GM19452 (cell line): ENCODE results near the gene KIAA2012.
"Not testable (repeated sequence)": the region's sequence is repeated elsewhere in the genome, so short reads cannot be mapped to it uniquely, and the experiment has no call there.

Experiments
- ATAC-seq: cut with Tn5 transposase; IDR thresholded peaks from one replicate; pipeline ENCODE4 v1.9.1; 2021; ENCODE audit not compliant: unreplicated experiment

KIAA2012 gene

GRCh38 chr2:202187570-202187969 is 114.5 kb downstream of the KIAA2012 start:
- ATAC-seq: no peak

- no peak for ATAC-seq
Measured at GRCh38 chr2:202193305-202193704, 120.2 kb downstream of the KIAA2012 start.

GRCh38 chr2:202193881-202194353 is 120.9 kb downstream of the KIAA2012 start:
- no peak for ATAC-seq

DNA sequence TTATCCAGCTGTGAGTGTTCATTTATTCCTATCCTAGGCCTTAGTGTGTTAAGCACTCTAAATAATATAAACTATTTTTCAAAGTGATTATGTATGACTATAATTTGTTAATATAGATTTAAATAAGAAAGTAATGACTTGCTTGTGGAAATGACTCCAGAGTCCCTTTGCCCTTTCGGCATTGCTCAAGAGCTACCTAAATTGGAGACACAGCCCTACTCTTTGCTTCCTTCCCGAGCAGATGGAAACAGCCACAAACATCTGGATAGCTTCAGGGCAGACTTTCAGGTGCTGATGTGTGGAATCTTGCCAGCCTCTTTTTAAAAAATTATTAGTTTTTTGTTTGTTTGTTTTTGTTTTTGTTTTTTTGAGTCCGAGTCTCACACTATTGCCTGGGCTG is 121.4 kb downstream of the KIAA2012 start:
- no peak for ATAC-seq

DNA sequence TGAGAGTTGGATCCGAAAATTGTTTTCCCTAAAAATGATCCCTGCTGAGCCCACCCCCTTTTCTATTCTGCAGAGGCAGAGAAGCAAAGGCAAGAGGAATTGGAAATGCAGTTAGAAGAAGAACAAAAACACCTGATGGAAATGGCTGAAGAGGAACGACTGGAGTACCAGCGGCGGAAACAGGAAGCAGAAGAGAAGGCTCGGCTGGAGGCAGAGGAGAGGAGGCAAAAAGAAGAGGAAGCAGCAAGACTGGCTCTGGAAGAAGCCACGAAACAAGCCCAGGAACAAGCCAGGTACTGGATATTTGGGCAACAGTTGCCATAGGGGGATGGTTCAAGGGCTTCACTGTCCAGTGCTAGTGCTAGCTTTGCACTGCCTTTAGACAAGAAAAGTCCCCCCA is 123.7 kb downstream of the KIAA2012 start:
- no peak for ATAC-seq

DNA sequence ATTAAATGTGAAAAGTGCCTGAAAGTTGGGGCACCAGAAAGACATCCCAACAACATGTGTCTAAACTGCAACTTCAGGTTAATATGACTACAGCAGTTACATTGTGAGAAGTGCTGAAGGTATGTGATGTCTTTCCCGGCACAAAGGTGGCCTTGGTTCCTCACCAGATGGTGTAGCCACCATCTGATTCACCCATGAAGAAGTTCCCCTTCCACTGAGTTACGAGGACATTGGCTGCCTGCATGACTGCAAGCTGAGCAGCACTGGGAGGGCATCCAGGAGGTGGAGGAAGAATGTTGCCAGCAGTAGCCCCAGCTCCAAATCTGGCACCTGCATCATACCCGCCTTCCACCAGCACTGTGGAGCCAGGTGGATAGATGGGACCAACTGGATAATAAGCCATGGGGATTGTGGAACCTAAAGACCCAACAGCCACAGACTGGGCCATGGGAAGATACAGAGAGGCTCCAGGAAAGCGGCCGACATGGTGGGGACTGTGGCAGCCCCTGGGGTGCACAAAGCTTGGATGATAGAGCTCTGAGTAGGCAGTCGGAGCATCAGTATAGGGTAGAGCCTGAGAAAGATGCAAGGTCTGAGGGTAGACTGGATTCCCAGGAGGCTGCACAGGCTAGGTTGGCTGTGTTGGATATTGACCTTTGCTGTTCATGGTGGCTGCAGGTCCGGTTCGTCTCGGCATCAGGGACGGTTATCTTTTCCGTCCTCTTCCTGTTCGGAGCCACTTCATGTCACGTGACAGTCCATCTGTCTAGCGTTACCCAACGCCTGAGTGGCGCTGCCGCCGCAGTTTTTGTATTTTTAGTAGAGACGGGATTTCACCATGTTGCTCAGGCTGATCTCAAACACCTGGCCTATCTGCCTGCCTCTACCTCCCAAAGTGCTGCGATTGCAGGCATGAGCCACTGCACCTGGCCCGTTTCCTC is 128.4 kb downstream of the KIAA2012 start:
- ATAC-seq: no peak

DNA sequence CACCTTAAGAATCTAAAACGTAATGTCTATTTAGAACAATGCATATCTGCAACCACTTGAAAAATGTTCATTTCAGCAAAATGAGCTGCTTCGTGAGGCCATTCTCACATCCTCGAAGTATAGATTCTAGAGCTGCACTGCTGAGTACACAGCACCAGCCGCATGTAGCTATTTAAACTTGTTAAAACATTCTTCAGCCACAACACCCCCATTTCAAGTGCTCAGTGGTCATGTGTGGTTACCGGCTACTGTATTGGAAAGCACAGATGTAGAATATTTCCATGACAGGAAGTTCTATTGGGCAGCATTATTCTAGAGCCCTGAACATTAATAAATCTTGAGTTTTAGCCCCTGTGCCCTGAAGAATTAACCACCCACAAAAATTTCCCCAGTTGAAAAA is 130.3 kb downstream of the KIAA2012 start:
- no peak for ATAC-seq

GRCh38 chr2:202204855-202205254 is 131.8 kb downstream of the KIAA2012 start:
- no peak for ATAC-seq

DNA sequence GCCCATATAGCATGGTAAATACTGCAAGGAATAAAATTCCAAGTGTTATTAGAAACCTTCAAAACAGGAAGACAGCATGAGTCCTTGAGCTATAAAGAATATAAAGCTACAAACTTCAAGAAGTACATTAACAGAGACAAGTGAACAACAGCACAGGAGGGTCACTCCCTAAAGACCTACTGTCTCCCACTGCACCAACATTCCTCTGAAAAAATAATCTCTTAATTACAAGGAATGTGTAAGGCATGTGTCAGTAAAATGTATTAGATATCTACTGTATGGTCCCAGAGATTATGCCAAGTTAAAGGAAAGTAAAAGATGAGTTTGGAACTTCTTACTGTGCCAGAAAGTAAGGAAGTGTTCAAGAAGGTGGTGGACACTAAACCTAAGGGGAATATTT is 135.5 kb downstream of the KIAA2012 start:
- ATAC-seq: no peak

- no peak for ATAC-seq
Measured at GRCh38 chr2:202215179-202215578, 142.1 kb downstream of the KIAA2012 start.

DNA sequence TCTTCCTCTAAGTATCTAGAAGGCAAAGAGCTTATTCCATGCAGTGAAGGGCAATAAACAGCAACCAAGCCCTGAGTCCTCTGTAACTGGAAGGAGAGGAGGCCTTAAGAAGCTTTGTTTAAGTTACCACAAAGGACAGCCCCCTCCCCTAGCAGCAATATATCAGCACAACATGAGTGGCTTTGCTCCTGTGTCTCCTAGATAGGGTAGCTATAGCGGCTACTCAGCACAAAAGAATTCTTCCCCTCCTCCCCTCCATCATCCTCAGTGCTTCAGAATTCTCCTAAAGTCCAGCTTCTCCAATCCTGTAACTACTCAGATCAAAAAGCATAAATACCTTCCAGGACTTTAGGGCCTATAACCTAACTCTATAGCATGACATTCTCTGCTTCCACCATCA is 148.8 kb downstream of the KIAA2012 start:
- ATAC-seq: no peak

- ATAC-seq: peak; percentile 31
Measured at GRCh38 chr2:202237787-202238233, 164.8 kb downstream of the KIAA2012 start.

GRCh38 chr2:202238234-202239197 is 165.5 kb downstream of the KIAA2012 start, which contains the start of gene SUMO1:
TSS of gene SUMO1 (minus strand) at chr2:202238597. CDS start at chr2:202238451, 146 bp downstream.
- ATAC-seq: peak; percentile 96

- not testable (repeated sequence) for ATAC-seq
Measured at GRCh38 chr2:202247710-202248109, 174.7 kb downstream of the KIAA2012 start.

DNA sequence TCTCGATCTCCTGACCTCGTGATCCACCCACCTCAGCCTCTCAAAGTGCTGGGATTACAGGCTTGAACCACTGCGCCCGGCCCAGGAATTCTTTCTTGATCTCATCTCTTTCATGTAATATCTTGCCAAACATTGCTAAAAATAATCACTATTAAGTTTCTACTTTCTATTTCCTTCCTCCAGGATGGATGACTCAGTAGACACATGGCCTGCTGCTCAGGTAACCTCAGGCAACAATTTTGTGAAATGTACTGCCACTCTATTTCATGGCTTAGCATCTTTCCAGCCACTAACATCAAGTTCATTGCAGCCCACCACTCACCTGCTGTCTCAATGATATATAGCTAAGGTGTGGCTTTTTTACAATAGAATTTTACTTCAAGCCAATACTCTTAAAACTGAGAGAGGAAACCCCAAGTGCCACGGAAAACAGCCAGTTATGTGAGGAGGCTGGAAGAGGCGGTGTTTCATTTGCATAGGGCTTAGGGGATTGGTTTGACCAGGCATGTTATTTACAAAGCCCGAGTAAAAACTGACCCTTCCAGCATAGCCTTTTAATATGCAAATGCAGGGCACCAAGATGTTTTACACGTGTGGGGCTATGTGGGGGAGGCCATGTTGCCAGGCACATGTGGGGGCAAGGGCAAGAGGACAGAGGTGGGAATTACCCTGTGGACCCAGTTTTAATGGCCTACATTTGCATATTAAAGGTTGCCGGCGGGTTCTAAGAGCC is 176.6 kb downstream of the KIAA2012 start:
- no peak for ATAC-seq

DNA sequence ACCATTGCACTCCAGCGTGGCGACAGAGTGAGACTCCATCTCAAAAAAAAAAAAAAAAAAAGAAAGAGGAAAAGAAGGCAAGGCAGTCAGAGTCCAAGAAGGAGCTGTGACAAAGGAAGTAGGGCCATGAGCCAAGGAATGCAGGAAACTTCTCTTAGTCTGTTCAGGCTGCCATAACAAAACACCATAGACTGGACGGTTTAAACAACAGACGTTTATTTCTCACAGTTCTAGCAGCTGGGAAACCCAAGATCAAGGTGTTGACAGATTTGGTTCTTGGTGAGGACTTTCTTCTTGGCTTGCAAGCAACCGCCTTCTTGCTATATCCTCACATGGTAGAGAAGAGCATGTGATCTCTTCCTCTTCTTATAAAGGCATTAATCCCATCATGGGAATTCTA is 178.4 kb downstream of the KIAA2012 start:
- no peak for ATAC-seq
